Erythroblast (primary cell): ENCODE data around the gene TFPI2.

Experiments used
- GATA1 ChIP-seq: IDR thresholded peaks from 2 replicates; pipeline ENCODE4 v1.6.1; 2011; ENCODE audit warnings: low read depth, mild to moderate bottlenecking, control low read depth, low read length, moderate library complexity
- POLR2A ChIP-seq: IDR thresholded peaks from 2 replicates; pipeline ENCODE4 v1.6.1; 2011; ENCODE audit warnings: mild to moderate bottlenecking, low read length

DNA sequence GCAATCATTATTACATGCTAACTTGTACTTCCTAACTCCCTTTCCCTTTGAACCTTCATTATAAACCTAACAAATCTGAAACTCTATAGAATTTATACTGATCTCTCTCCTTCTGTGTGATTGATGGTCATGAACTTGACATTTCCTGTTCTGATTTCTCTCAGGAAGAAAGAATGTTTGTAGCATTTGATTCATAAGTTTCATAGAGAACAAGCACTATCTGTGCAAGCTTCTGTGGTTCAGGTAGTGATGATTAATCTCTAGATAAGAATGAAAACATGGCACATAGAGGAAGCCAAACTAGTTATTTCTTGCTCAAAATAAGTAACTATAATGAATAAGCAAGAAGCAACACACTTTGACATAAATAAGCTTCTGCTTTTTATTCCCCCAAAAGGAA, 34.2 kb downstream of the TFPI2 start:
- TF ChIP-seq POLR2A (no peak), GATA1 (no peak)
